HG02571 (cell line): ENCODE data around the gene TMEM181.
"Not testable (repeated sequence)": the region's sequence is repeated elsewhere in the genome, so short reads cannot be mapped to it uniquely, and the experiment has no call there.

Experiments used
- ATAC-seq: cut with Tn5 transposase; IDR thresholded peaks from one replicate; pipeline ENCODE4 v1.9.1; 2021; ENCODE audit warnings: mild to moderate bottlenecking, moderate library complexity; ENCODE audit not compliant: unreplicated experiment

TMEM181 gene

DNA sequence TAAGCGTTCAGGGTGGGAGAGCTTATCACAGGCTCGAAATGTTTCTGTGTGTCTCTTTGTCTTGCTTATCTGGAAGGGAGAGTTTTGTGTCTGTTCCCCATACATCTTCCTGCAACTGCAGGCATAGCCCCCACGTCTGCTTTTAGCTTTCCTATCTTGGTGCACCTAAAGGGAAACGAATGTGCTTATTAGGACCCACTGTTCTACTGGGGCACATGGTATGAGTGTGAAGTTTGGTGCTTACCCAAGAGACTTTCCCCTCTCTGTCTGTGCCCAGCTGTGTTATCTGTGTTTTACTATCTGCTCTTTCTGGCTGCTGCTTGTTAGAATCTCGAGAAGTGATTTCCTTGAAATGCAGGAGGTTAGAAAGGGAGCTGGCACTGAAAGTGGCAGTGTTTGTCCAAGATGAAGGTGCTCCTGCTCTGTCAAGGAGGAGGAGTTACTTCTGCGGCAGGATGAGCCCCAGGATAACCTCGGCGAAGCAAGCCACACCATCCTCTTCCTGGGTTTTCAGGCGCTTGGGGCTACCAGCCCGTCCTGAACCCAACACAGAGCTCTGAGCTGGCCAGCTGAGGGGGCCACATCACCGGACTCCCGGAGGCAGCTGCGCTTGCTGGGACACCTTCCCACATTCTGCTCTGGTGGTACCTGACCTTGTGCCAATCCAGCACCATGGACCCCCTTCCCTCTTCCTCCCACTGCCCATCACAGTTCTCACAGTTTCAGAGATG is 61.2 kb downstream of the TMEM181 start:
- no peak for ATAC-seq

DNA sequence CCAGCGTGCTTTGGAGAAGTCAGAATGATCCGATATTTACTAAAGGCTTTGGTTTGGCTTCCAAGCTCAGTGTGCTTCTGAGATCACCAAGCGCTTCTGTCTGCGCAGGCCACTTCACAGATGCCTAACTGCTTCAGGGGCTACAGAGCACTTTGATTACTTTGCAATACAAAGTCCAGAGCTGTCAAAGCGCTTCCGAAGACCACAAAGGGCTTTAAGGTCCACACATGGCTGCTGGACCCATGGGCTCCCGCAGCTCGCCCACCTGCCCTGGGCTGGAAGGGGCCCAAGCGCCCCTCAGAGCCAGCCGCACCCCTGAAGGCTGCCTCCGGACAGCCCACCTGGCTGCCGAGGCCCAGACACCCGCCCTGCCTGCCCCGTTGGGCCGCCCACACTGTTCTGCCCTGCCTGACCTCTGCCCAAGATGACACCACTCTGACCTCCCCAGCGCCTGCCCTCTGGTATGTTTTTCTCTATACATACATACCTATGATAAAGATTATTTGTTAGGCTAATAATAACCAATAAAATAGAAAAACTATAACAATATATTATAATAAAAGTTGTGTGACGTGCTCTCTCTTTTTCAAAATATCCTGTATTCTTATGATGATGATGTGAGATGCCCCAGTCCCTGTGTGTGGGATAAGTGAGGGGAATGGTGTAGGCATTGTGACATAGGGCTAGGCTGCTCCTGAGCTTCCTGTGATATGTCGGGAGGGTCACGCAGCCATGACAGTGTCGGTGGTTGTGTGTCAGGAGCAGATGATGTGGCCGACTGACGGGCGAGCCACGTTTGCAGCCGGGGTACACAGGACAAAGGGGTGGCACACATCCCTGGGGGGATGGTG is 62.0 kb downstream of the TMEM181 start:
- no peak for ATAC-seq

DNA sequence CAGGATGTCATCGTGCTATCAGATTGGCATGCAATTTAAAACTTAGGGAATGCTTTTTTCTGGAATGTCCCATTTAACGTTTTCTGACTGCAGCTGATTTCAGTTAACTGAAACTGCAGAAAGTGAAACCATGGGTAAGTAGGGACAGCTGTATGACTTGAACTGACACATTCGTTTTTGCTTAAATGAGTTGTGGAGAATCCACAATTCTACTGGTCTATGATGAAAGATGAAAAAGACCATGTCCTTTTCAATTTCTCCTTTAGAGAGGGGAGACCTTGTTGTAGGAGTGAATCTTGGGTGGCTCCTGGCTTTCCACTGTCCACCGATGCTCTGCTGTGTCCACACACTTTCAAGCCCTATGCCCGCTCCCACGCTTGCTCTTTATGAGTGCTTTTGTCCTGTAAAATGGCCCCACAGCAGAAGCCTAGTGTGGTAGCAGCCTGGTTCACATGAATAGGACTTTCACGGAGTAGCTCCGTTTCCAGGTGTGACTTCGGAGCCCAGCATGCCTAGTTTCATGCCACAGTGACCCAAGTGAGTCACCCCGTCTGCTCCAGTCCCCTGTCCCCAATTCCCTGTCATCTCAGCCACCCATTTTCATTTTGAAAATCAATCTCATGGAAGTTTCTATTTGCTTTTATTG is 62.8 kb downstream of the TMEM181 start:
- no peak for ATAC-seq

DNA sequence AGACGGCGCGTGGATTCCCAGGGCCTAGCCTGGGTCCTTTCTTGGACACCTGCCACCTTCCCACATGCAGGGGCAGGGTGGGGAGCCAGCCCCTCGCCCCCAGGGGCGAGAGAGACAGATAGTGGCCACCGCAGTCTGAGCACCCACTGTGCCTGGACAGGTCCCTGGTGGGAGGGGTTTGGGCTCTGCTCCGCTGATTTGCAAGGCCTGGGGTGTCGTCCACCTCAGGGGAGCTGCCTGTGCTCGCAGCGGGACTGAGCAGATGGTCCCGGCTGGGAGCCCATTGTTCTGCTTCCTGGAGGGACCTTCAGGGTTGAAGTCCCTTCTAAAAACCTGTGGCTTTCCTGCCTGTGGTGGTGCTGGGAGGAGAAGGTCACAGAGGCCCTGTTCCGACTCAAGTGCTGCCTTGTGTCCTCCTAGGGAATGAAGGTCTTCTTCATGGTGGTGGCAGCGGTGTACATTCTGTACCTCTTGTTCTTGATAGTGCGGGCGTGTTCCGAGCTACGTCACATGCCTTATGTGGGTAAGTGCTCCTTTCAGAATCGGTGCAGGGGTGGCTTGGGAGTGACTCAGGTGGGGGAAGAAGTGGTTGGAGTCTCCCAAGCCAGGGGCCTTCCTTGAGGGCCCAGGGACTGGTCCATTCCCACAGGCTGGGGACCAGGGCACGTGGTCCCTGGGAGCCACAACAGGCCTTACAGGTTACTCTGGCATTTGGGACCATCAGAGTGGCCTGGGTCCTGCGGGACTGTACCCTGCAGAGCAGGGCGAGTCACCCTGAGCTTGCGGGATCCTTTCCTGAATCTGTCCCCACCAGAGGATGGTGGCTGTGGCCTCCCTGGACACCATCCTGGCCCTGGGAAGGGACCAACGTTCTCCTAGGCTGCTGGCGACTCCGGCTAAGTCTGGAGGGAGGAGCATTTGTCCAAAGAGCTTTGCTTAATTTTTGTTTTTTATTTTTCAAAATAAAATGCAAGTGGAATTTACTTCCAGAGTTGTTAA is 65.1 kb downstream of the TMEM181 start:
- no peak for ATAC-seq

DNA sequence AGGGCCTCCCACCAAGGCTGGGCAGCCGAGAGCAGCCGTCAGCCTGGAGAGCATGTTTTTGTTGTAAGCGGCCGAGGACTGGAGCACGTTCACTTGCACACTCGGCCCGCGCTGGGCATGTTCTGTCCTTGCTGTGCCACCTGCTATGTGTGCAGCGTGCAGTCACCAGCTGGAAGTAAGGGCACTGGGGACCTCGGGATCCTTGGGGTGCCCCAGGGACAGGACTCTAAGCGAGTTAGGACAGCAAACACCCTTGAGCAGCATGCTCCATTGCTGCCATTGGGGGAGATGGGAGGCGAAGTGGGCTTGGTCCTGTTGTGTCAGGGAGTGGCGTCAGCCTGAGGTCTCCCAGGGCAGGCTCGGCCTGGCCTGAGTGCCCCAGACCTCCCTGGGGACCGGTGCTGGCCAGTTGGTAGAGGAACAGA is 66.0 kb downstream of the TMEM181 start:
- no peak for ATAC-seq

DNA sequence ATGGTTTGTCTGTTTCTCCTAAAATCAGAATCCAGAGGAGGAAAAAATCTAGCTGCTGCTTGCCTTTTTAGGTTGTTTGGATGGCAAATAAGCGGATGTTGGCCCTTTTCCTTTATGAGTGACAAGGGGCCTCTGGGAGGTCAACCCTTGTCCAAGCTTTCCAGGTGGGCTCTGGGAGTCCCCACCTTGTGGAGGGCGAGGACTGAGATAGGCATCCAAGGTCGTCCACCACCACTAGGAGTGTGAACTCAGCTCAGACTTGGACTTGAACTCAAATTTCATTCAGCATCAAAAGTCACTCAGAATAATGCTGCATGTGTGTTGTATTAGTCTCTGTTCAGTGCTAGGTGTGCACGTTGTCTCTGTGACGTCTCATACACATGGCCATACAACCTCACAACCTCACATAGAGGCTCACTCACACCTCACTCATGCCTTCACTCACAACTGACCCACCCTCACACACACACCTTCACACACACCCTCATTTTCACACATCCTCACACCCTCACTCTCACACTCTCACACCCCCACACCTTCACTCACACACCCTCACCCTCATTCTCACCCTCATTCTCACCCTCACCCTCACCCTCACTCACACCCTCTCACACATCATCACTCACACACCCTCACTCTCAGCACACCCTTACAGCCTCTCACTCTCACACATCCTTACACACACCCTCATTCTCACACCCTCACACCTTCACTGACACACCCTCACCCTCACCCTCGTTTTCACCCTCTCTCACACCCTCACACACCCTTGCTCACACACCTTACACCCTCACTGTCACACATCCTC is 66.7 kb downstream of the TMEM181 start:
- ATAC-seq: no peak

DNA sequence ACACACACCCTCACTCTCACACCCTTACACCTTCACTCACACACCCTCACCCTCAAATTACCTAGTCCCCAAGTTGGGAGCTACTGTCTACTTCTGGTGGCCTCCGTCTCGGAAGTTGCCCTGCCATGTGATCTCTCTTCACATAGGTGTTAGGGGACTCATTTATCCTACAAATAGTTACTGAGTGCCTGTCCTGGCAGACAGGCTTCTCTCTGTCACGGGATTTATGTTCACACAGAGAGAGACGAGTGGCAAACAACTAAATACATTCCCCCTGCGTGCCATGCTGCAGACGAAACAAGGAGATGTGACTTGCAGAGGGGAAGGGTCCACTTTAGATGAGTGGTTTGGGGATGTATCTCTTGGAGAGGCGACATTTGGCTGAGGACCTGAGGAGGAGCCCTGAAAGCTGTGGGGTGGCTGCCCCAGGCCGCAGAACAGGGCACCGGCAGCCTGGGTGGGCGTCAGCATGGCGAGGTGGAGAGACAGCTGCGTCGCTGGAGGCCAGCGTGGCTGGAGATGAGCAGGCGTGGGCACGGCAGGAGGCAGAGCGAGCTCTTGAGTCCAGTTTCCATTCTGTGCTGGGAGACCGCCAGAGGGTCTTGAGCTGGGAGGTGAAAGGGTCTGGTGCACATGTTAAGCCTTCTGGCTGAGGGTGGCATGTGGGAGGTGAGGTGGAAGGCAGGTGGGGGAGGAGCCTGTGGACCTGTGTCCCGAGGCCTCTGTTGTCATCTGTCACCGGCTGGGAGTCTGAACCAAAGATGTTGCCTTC is 67.5 kb downstream of the TMEM181 start:
- no peak for ATAC-seq

DNA sequence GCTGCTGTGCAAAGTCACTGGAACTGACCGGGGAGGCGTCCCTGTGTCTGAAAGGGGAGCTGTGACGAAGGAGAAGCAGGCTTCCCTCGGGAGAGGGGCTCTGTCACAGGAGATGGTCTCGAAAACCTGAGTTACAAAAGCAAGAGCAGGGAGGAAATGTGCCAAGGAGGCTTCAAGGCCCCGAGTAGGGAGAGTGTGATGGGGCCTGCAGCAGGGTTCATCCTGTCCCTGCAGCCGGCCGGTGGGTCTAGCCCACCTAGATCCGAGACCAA is 68.0 kb downstream of the TMEM181 start:
- no peak for ATAC-seq

DNA sequence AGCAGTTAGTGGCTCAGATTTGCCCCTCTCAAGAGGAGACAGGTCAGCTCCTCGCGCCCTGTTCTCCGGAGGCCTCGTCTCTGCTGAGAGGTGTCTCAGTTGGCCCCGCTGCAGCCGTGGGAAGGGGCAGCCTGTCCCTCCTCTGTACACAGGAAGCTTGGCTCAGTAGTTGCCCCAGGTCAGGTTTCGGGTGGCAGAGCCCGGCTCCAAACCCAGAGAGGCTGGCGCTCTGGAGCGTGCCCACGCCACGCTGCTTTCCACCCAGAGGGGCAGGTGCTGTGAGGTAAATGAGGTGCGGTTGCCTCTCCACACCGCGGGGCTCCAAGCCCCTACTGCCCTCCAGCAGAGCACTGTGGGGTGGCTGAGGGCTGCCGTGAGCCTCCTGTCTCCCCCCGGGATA is 68.7 kb downstream of the TMEM181 start:
- ATAC-seq: no peak

DNA sequence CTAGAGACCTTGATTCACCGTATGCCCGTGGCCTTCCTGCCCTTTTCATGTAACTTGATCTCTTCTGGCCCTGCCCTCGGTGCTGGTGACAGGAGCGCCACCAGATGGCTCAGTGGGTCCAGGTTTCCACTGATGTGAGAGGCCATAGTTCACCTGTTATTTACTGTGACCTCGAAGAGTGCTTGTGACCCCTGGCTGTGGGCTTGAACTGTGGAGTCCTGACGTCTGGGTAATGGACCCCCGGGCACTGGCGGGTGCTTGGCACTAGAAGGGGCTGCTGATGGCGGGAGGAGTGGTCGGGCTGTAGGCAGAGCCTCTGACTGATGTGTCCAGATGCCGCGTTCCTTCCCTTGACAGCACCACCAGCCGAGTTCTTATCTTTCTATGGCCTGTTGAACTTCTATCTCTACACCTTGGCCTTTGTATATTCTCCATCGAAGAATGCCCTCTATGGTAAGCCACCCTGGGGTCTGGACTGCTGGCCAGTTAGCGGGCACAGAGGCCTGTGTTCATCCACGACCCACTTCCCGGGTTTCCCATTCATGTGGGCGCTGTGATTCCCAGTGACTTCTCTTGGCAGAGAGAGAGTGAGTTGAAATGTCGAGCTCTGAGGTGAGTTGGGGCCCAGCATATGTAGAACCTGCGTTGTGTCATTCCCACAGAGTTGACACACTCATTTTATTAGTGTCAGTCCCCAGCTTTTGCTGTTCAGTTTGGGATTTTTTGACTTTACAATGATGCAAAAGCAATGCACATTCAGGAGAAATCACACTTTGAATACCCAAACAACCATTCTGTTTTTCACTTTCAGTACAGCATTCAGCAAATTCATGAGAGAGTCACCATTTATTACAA is 69.7 kb downstream of the TMEM181 start:
- ATAC-seq: no peak

DNA sequence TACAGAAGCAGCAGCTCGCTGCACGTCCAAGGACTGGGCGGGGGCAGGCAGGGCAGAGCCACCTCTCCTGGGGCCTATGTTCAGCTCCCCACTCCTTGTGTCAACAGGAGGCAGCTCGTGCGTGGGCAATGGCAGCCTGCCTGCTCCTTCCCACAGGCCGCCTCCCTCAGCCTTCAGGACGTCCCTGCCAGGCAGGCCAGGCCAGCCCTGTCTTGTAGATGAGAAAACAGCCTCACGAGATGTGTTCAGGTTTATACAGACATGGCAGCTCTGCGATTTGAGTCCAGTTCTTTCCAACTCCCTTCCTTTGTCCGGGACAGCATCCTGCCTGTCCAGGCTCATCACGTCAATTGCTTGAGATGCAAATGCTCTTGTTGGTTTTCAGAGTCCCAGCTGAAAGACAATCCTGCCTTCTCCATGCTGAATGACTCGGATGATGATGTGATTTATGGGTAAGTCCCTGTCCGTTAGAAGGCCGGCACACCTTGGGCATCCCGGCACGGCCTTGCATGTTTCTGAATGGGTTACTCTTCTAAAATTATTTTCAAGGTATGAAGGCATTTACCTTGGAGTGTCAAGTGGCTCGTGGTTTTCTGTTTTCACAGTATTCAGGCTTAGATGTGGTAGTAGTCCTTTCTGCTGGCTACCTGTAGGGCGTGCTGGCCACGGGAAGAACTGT is 71.2 kb downstream of the TMEM181 start:
- no peak for ATAC-seq

DNA sequence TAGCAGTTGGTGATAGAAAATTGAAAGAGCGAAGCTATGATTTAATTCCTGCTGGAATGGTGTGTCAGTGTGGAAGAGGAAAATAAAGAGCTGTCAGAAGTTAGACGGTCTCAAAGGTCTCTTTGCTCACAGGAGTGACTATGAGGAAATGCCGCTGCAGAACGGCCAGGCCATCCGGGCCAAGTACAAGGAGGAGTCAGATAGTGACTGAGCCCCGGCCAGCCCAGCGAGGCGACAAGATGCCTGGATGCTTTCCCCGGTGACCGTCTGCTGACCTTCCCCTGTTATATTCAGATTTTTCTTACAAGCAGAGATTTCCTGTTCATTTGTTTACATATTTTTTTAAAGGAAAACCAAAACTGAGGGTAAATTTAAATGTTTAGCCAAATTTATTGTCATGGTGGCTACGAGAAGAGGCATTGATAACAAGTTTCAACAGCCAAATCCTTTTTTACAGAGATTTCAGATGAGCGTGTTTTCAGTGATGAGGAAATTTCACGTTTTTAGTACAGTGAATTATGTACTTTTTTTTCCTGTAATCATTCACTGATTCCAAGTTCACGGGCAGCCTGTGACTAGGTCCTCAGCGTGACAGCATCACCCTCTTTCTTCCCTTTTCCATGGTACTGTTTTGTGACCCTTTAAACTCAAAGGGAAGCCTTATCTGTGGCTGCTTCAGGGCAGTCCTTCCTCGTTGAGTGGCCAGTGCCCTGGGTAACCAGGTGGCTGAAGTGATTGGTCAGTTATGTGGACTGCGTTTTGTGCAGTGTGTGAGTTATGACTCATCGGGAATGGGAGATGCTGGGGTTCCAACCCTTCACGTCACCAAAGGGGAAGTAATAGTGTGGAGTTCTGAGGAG is 72.0 kb downstream of the TMEM181 start:
- ATAC-seq: no peak

DNA sequence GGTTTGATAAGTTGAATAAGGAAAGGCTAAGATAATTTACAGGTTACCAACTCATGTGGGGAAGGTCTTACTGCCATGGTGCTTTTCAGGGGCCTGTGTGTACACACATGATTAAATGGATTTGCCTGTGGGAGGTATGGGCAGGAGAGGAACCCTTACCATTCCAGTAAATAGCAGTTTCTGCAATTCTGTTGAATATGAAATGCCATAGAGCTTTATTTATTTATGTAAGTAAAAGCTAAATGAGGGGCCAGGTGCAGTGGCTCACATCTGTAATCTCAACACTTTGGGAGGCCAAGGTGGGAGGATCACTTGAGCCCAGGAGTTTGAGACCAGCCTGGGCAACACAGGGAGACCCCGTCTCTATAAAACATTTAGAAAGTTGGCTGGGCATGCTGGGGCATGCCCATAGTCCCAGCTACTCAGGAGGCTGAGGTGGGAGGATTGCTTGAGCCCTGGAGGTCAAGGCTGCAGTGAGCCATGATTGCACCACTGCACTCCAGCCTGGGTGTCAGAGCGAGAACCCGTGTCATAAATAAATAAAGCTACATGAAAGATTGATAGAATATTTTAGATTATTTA is 72.7 kb downstream of the TMEM181 start:
- ATAC-seq: not testable (repeated sequence)

DNA sequence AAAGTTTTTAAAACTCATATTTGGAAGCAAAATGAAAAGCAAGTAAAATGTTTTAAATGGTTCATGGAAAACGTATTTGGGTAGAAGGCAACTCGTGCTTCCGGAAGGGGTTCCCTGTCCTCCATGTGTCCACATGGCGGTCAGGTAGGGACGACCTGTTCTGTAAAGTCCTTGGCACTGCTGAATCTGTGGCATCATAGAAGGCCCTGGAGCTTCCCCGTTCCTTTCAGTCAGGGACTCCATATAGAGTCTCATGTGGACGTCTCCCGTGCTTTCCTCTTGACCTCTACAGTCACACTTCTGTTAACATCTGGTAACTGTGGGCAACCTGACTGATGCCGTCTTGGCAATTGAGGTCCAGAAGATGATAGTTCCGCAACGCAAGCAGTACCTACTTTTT is 73.2 kb downstream of the TMEM181 start:
- ATAC-seq: no peak

DNA sequence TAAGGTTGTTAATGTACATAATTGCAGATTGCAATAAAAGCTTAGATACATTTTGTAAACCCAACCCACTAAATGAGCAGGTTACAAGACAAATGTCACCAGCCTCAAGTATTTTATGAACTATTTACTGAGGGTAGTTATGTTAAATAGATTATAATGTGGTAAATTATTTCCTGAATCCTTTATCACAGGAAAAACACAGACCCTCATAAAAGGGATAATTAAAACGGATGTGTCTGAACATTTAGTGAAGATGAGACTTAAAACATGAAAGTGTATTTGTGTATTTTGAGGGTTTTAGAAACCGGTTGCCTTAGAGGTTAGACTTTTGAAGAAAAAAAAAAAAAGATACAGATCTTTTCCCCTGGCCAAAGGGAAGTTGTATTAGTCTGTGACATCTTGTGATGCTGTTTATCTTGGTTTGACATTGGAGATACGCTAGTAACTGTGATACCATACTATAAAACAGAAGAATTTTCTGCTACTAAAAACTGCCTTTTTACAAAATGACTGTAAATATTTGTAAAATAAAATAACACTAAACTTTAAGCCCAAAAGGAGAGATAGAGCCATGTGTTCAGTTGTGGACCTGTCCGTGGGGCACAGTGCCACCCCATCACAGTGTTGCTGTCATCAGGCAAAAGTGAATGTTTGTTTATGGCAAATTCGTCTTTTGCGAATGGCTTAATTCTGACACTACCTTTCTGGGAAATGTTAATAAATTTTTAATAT is 75.0 kb downstream of the TMEM181 start:
- ATAC-seq: no peak
